CD14-positive monocyte (primary cell): ENCODE data around the gene EEPD1. TPM values are rescaled to one million over a fixed set of nuclear protein-coding genes. Genes with fewer than 3 reads are reported as not detected.

ENCODE experiments used
- DNase-seq, 3 donors: peaks; one replicate each; pipeline ENCODE4 v3.0.0-alpha.2; 2011 to 2022
- H2AFZ ChIP-seq: 2 replicates; pipeline ENCODE4 v1.6.0; 2012; ENCODE audit warnings: mild to moderate bottlenecking, low read depth, low read length, inconsistent platforms; ENCODE audit not compliant: insufficient read depth, poor library complexity, severe bottlenecking
- H3K27ac ChIP-seq, 2 donors: 1 replicate in 1 of 2; 2 replicates in 1 of 2; pipeline ENCODE4 v1.5.1; 2012 to 2013; ENCODE audit warnings: low read length in 2 of 2, control low read depth in 1 of 2, inconsistent platforms in 1 of 2, low read depth in 1 of 2, mild to moderate bottlenecking in 1 of 2
- H3K27me3 ChIP-seq, 2 donors: one replicate each; pipeline versions ENCODE4 v1.6.0 to v1.6.1; 2011 to 2013; ENCODE audit warnings: low read length in 2 of 2; ENCODE audit not compliant: control insufficient read depth in 2 of 2, insufficient read depth in 2 of 2
- H3K36me3 ChIP-seq, 2 donors: replicated peaks in 1 of 2; 1 replicate in 1 of 2; 2 replicates in 1 of 2; pipeline versions ENCODE4 v1.5.1 to v1.6.1; 2012 to 2013; ENCODE audit warnings: low read length in 2 of 2, control low read depth in 1 of 2, inconsistent platforms in 1 of 2, mild to moderate bottlenecking in 1 of 2; ENCODE audit not compliant: insufficient read depth in 2 of 2, control insufficient read depth in 1 of 2
- H3K4me1 ChIP-seq, 2 donors: 1 replicate in 1 of 2; 2 replicates in 1 of 2; pipeline versions ENCODE4 v1.5.1 to v1.6.1; 2012 to 2013; ENCODE audit warnings: low read length in 2 of 2, control low read depth in 1 of 2, inconsistent platforms in 1 of 2, mild to moderate bottlenecking in 1 of 2, moderate library complexity in 1 of 2; ENCODE audit not compliant: insufficient read depth in 2 of 2, control insufficient read depth in 1 of 2
- H3K4me2 ChIP-seq: replicated peaks from 2 replicates; pipeline ENCODE3; 2012; ENCODE audit warnings: low read length, moderate library complexity, mild to moderate bottlenecking; ENCODE audit not compliant: poor library complexity, severe bottlenecking; ENCODE audit errors: extremely low read depth
- H3K4me3 ChIP-seq, 3 experiments: fragments of 200-600 bp in 1 of 3; sonication (generic) in 1 of 3; replicated peaks in 1 of 3; 1 replicate in 2 of 3; 2 replicates in 1 of 3; pipeline ENCODE4 v1.5.1; 2011 to 2013; ENCODE audit warnings: low read length in 3 of 3, mild to moderate bottlenecking in 3 of 3, control low read depth in 2 of 3, low read depth in 2 of 3, inconsistent platforms in 1 of 3, moderate library complexity in 1 of 3
- H3K79me2 ChIP-seq: 2 replicates; pipeline ENCODE4 v1.6.0; 2012; ENCODE audit warnings: mild to moderate bottlenecking, control low read depth, inconsistent platforms, low read length, moderate library complexity; ENCODE audit not compliant: insufficient read depth
- H3K9ac ChIP-seq: 2 replicates; pipeline ENCODE4 v1.6.0; 2017; ENCODE audit warnings: low read length, mild to moderate bottlenecking; ENCODE audit not compliant: insufficient read depth, poor library complexity, severe bottlenecking
- H3K9me3 ChIP-seq, 2 donors: replicated peaks in 1 of 2; 1 replicate in 1 of 2; 2 replicates in 1 of 2; pipeline versions ENCODE4 v1.5.1 to v1.6.1; 2012 to 2013; ENCODE audit warnings: low read length in 2 of 2, control low read depth in 1 of 2; ENCODE audit not compliant: control insufficient read depth in 1 of 2, insufficient read depth in 1 of 2
- H4K20me1 ChIP-seq: 2 replicates; pipeline ENCODE4 v1.6.0; 2012; ENCODE audit warnings: mild to moderate bottlenecking, low read length, control low read depth, moderate library complexity; ENCODE audit not compliant: insufficient read depth
- H3K27ac Mint-ChIP-seq, 7 donors: one replicate each; pipeline ENCODE4 v1.8.0; 2020; ENCODE audit warnings: mild to moderate bottlenecking in 7 of 7, mixed read lengths in 7 of 7, moderate library complexity in 6 of 7, inconsistent platforms in 2 of 7
- H3K27me3 Mint-ChIP-seq, 3 donors: one replicate each; pipeline ENCODE4 v1.8.0; 2021 to 2022; ENCODE audit warnings: low read depth in 3 of 3, mild to moderate bottlenecking in 3 of 3, mixed read lengths in 3 of 3, moderate library complexity in 3 of 3, inconsistent platforms in 1 of 3
- H3K36me3 Mint-ChIP-seq, 2 donors: one replicate each; pipeline ENCODE4 v1.8.0; 2020; ENCODE audit warnings: mixed read lengths in 2 of 2, inconsistent platforms in 1 of 2, mild to moderate bottlenecking in 1 of 2
- H3K4me1 Mint-ChIP-seq: one replicate; pipeline ENCODE4 v1.8.0; 2020; ENCODE audit warnings: mild to moderate bottlenecking, mixed read lengths
- H3K4me3 Mint-ChIP-seq, 2 donors: one replicate each; pipeline ENCODE4 v1.8.0; 2020; ENCODE audit warnings: mild to moderate bottlenecking in 2 of 2, mixed read lengths in 2 of 2, moderate library complexity in 1 of 2
- H3K9me3 Mint-ChIP-seq, 7 donors: one replicate each; pipeline ENCODE4 v1.8.0; 2020 to 2022; ENCODE audit warnings: mixed read lengths in 7 of 7, mild to moderate bottlenecking in 6 of 7, moderate library complexity in 6 of 7, inconsistent platforms in 2 of 7
- CTCF ChIP-seq: fragments of 200-600 bp; IDR thresholded peaks from one replicate; pipeline ENCODE4 v1.8.0; 2022; ENCODE audit warnings: antibody characterized with exemption, mild to moderate bottlenecking
- WGBS: methylation state at CpG from one replicate; pipeline ENCODE4 v1.1.5; 2013; ENCODE audit warnings: missing lambda C conversion rate; ENCODE audit not compliant: insufficient coverage; 5-methylcytosine and 5-hydroxymethylcytosine counted together
- intact Hi-C, 2 donors: fragments of 100-400 bp; cut with micrococcal nuclease; formaldehyde crosslinking; loops; one replicate each; pipeline versions ENCODE4 v1.15.0 to v1.15.1; 2023
- polyA plus RNA-seq, 3 donors: library from polyadenylated mRNA; depleted of rRNA in 1 of 3; unstranded in 2 of 3; stranded (reverse) in 1 of 3; fragments of 300-500 nt in 2 of 3; fragments of >200 nt in 1 of 3; fragmentation: Illumina TruSeq in 2 of 3; gene quantifications; 1 replicate in 2 of 3; 2 replicates in 1 of 3; pipeline ENCODE4 v1.2.3, GENCODE V29; 2012 to 2021

Gene EEPD1
- polyA plus RNA-seq, 3 donors = 8.6 to 14.4 (median 12.6) TPM

GRCh38 chr7:36188906-36189305, 35.9 kb downstream of the EEPD1 start:
- peak overlapping the region in 1 of 7 donors; percentile 26 for H3K27ac Mint-ChIP-seq
- intact Hi-C loops = no loop called here
- no peak for TF ChIP-seq CTCF
- no peak overlapping the region for H3K4me3 Mint-ChIP-seq
- H2AFZ ChIP-seq = no peak overlapping the region
- H3K36me3 Mint-ChIP-seq = peaks cover 33% of the 10 kb centered on the region in 2 donors
- H4K20me1 ChIP-seq = no peaks in the 10 kb centered on the region
- no peaks in the 10 kb centered on the region for H3K36me3 ChIP-seq
- peaks cover 69% of the 10 kb centered on the region for H3K4me1 Mint-ChIP-seq
- H3K27me3 Mint-ChIP-seq = peaks cover 0 to 5% (median 1%) of the 10 kb centered on the region in 3 donors
- WGBS = 80% methylated on average over 1 of the region's 4 CpGs
- peaks cover 0 to 5% of the 10 kb centered on the region in 2 donors for H3K9me3 ChIP-seq
- H3K4me1 ChIP-seq = peaks cover 49 to 55% of the 10 kb centered on the region in 2 donors
- DNase-seq = peak in 1 of 3 donors; percentile 20
- H3K4me3 ChIP-seq = no peak overlapping the region
- H3K27me3 ChIP-seq = no peaks in the 10 kb centered on the region
- peaks cover 3% of the 10 kb centered on the region for H3K79me2 ChIP-seq
- H3K9me3 Mint-ChIP-seq = peaks cover 5 to 7% (median 6%) of the 10 kb centered on the region in 7 donors
- no peak overlapping the region for H3K4me2 ChIP-seq
- no peak overlapping the region for H3K9ac ChIP-seq
- no peak overlapping the region for H3K27ac ChIP-seq

GRCh38 chr7:36190447-36191291, 37.6 kb downstream of the EEPD1 start:
- H3K4me1 Mint-ChIP-seq = peaks cover 68% of the 10 kb centered on the region
- peak overlapping the region; percentile 11 to 96 for H3K27ac ChIP-seq
- WGBS = 0% methylated on average over 4 of the region's 5 CpGs

More at GRCh38 chr7:36190447-36191291, 37.6 kb downstream of the EEPD1 start:
- intact Hi-C loops = loop anchor here (1.0 to 10.0 kb wide), 6 partner anchors 33 to 97 kb away; no protein-coding TSS in a partner anchor
- Mint-ChIP-seq H3K4me3 (peak overlapping the region; percentile 59 to 67), H3K27ac (peak overlapping the region; percentile 95 to 98 (median 96)), H3K9me3 (peaks cover 5 to 7% (median 6%) of the 10 kb centered on the region in 7 donors), H3K36me3 (peaks cover 36 to 46% of the 10 kb centered on the region in 2 donors), H3K27me3 (peaks cover 0 to 9% (median 1%) of the 10 kb centered on the region in 3 donors)
- H3K4me1 ChIP-seq = peaks cover 54 to 56% of the 10 kb centered on the region in 2 donors
- DNase-seq = peak; percentile 74 to 95 (median 83)
- H2AFZ ChIP-seq = no peak overlapping the region
- no peak for TF ChIP-seq CTCF
- no peaks in the 10 kb centered on the region for H3K27me3 ChIP-seq
- H3K36me3 ChIP-seq = no peaks in the 10 kb centered on the region
- no peaks in the 10 kb centered on the region for H4K20me1 ChIP-seq
- peaks cover 3% of the 10 kb centered on the region for H3K79me2 ChIP-seq
- peak overlapping the region; percentile 73 for H3K9ac ChIP-seq
- peak overlapping the region; percentile 50 for H3K4me2 ChIP-seq
- H3K9me3 ChIP-seq = peaks cover 0 to 5% of the 10 kb centered on the region in 2 donors
- H3K4me3 ChIP-seq = peak overlapping the region in 1 of 3 experiments; percentile 38
